IMR-90 (cell line): ENCODE results near the gene STON2. TPM values are rescaled to one million over a fixed set of nuclear protein-coding genes. Genes with fewer than 3 reads are reported as not detected.

Source experiments
- ATAC-seq: fragments of 200-7000 bp; cut with Tn5 transposase; 2 replicates; pipeline ENCODE4 v1.9.1; 2020; ENCODE audit warnings: low read depth, mild to moderate bottlenecking, moderate library complexity
- BruUV-seq: library from RNA; stranded (reverse); fragments of 400-500 nt; replicated peaks from 2 replicates; lab custom pipeline; 2021; lab: Mats Ljungman, UMichigan
- CTCF ChIA-PET: fragments of 300-600 bp; formaldehyde crosslinking; extraction: SDS; loops from one replicate; lab custom pipeline; 2021; ENCODE audit warnings: antibody characterized with exemption; lab: Yijun Ruan, JAX
- POLR2A ChIA-PET: fragments of 300-600 bp; sonication (Branson Sonifier 250); formaldehyde crosslinking; loops from one replicate; lab custom pipeline; 2022; ENCODE audit warnings: antibody characterized with exemption; ENCODE audit not compliant: unreplicated experiment; lab: Charles Lee
- DNase-seq: peaks from one replicate; pipeline ENCODE4 v3.0.0; 2013
- H2AFZ ChIP-seq: replicated peaks from 2 replicates; pipeline ENCODE3; 2013; ENCODE audit warnings: low read length, mild to moderate bottlenecking; ENCODE audit not compliant: poor library complexity
- H2AK5ac ChIP-seq: 2 replicates; pipeline ENCODE4 v1.6.1; 2013; ENCODE audit warnings: low read depth, low read length, inconsistent platforms
- H2AK9ac ChIP-seq: replicated peaks from 2 replicates; pipeline ENCODE3; 2013; ENCODE audit warnings: mild to moderate bottlenecking, low read depth, low read length, moderate library complexity; ENCODE audit not compliant: poor library complexity
- H2BK120ac ChIP-seq: 2 replicates; pipeline ENCODE4 v1.6.1; 2013; ENCODE audit warnings: low read depth, low read length, inconsistent platforms
- H2BK15ac ChIP-seq: 3 replicates; pipeline ENCODE4 v1.6.1; 2013; ENCODE audit warnings: low read depth, low read length, inconsistent platforms
- H2BK20ac ChIP-seq: 2 replicates; pipeline ENCODE4 v1.6.1; 2013; ENCODE audit warnings: low read depth, mild to moderate bottlenecking, inconsistent platforms, low read length, moderate library complexity
- H2BK5ac ChIP-seq: 2 replicates; pipeline ENCODE4 v1.6.1; 2013; ENCODE audit warnings: mild to moderate bottlenecking, low read depth, low read length, inconsistent platforms; ENCODE audit not compliant: poor library complexity, severe bottlenecking
- H3K14ac ChIP-seq: replicated peaks from 2 replicates; pipeline ENCODE4 v1.6.1; 2013; ENCODE audit warnings: low read depth, low read length, inconsistent platforms
- H3K18ac ChIP-seq: 2 replicates; pipeline ENCODE4 v1.6.1; 2013; ENCODE audit warnings: low read depth, low read length, control low read depth
- H3K23ac ChIP-seq: 2 replicates; pipeline ENCODE4 v1.6.1; 2013; ENCODE audit warnings: low read depth, low read length, inconsistent platforms
- H3K27ac ChIP-seq: 2 replicates; pipeline ENCODE4 v1.5.1; 2013; ENCODE audit warnings: mild to moderate bottlenecking, control low read depth, low read length; ENCODE audit not compliant: insufficient read depth
- H3K27me3 ChIP-seq: 2 replicates; pipeline ENCODE4 v1.6.1; 2013; ENCODE audit warnings: low read length; ENCODE audit not compliant: control insufficient read depth, insufficient read depth
- H3K36me3 ChIP-seq: 2 replicates; pipeline ENCODE4 v1.6.1; 2013; ENCODE audit warnings: low read length, mixed read lengths; ENCODE audit not compliant: control insufficient read depth, insufficient read depth
- H3K4ac ChIP-seq: 2 replicates; pipeline ENCODE4 v1.6.1; 2013; ENCODE audit warnings: low read depth, low read length, inconsistent platforms
- H3K4me1 ChIP-seq: 2 replicates; pipeline ENCODE4 v1.6.1; 2013; ENCODE audit warnings: low read length, mixed read lengths; ENCODE audit not compliant: control insufficient read depth, insufficient read depth
- H3K4me2 ChIP-seq: 2 replicates; pipeline ENCODE4 v1.6.1; 2013; ENCODE audit warnings: low read depth, mild to moderate bottlenecking, control low read depth, low read length, moderate library complexity
- H3K4me3 ChIP-seq: 2 replicates; pipeline ENCODE4 v1.5.1; 2013; ENCODE audit warnings: low read depth, mild to moderate bottlenecking, control low read depth, low read length, moderate library complexity; ENCODE audit not compliant: insufficient read depth
- H3K56ac ChIP-seq: 2 replicates; pipeline ENCODE4 v1.6.1; 2013; ENCODE audit warnings: low read length, inconsistent platforms; ENCODE audit not compliant: insufficient read depth; ENCODE audit errors: extremely low read depth
- H3K79me1 ChIP-seq, 2 experiments: 2 replicates each; pipeline ENCODE4 v1.6.1; 2013; ENCODE audit warnings: low read length in 2 of 2, inconsistent platforms in 1 of 2, low read depth in 1 of 2
- H3K9ac ChIP-seq: 2 replicates; pipeline ENCODE4 v1.6.1; 2013; ENCODE audit warnings: low read depth, low read length, control low read depth
- H3K9me1 ChIP-seq: 2 replicates; pipeline ENCODE4 v1.6.1; 2013; ENCODE audit warnings: low read length, inconsistent platforms; ENCODE audit not compliant: insufficient read depth
- H3K9me3 ChIP-seq: 2 replicates; pipeline ENCODE4 v1.6.1; 2013; ENCODE audit warnings: low read length; ENCODE audit not compliant: control insufficient read depth, insufficient read depth
- H4K20me1 ChIP-seq: 2 replicates; pipeline ENCODE4 v1.6.1; 2013; ENCODE audit warnings: low read length, inconsistent platforms; ENCODE audit not compliant: insufficient read depth
- H4K5ac ChIP-seq: 2 replicates; pipeline ENCODE4 v1.6.1; 2013; ENCODE audit warnings: mild to moderate bottlenecking, low read depth, low read length, control low read depth
- H4K8ac ChIP-seq, 2 experiments: 2 replicates each; pipeline ENCODE4 v1.6.1; 2013; ENCODE audit warnings: low read depth in 2 of 2, low read length in 2 of 2, control low read depth in 1 of 2, inconsistent platforms in 1 of 2
- H4K91ac ChIP-seq: 2 replicates; pipeline ENCODE4 v1.6.1; 2013; ENCODE audit warnings: low read depth, low read length, inconsistent platforms; ENCODE audit not compliant: insufficient read depth
- CHD1 ChIP-seq: IDR thresholded peaks from 2 replicates; pipeline ENCODE4 v1.6.1; 2012; ENCODE audit warnings: low read depth, low read length, improper control_type of control experiment
- CTCF ChIP-seq: conservative IDR thresholded peaks from 2 replicates; pipeline ENCODE4 v1.5.1; 2012; ENCODE audit warnings: mild to moderate bottlenecking, low read depth, low read length, improper control_type of control experiment
- FOS ChIP-seq: fragments of 150-350 bp; IDR thresholded peaks from 2 replicates; pipeline ENCODE4 v1.6.1; 2016; ENCODE audit warnings: low read depth, low read length
- MAFK ChIP-seq: IDR thresholded peaks from 2 replicates; pipeline ENCODE4 v1.6.1; 2012; ENCODE audit warnings: low read depth, low read length, improper control_type of control experiment
- MXI1 ChIP-seq: IDR thresholded peaks from 2 replicates; pipeline ENCODE4 v1.6.1; 2012; ENCODE audit warnings: low read depth, mild to moderate bottlenecking, low read length, moderate library complexity, borderline replicate concordance
- POLR2A ChIP-seq: IDR thresholded peaks from 2 replicates; pipeline ENCODE4 v1.6.1; 2012; ENCODE audit warnings: mild to moderate bottlenecking, low read depth, low read length
- WGBS, 2 experiments: methylation state at CpG; one replicate each; pipeline versions ENCODE4 v1.1.5 to v1.1.7; 2013; ENCODE audit warnings: missing lambda C conversion rate in 2 of 2; ENCODE audit not compliant: insufficient read length in 1 of 2; ENCODE audit errors: extremely low coverage in 2 of 2; 5-methylcytosine and 5-hydroxymethylcytosine counted together
- dilution Hi-C: fragments of 300-500 bp; cut with HindIII; formaldehyde crosslinking; loops from one replicate; pipeline ENCODE4 v1.14.3; 2018; ENCODE audit warnings: low sequenced_read_pairs; ENCODE audit not compliant: unreplicated experiment
- in situ Hi-C: fragments of 300-500 bp; cut with MboI; formaldehyde crosslinking; loops from 3 replicates; pipeline ENCODE4 v1.14.3; 2019; ENCODE audit warnings: low sequenced_read_pairs, inconsistent platforms, mixed read lengths
- intact Hi-C: fragments of 100-400 bp; cut with micrococcal nuclease; formaldehyde crosslinking; loops from 2 replicates; pipeline ENCODE4 v1.10.0; 2022
- polyA plus RNA-seq, 3 experiments: library from polyadenylated mRNA; depleted of rRNA; stranded (reverse); fragments of >200 nt; gene quantifications; 2 replicates each; pipeline ENCODE4 v1.2.3, GENCODE V29; 2012; ENCODE audit warnings: low replicate concordance in 1 of 3
- total RNA-seq: library from RNA; depleted of rRNA; stranded (reverse); fragments of >200 nt; gene quantifications from 2 replicates; pipeline ENCODE4 v1.2.3, GENCODE V29; 2012

The STON2 gene
- total and polyA plus RNA-seq, 2 of the 4 experiments (the other 2 are of a cell fraction): not detected

DNA sequence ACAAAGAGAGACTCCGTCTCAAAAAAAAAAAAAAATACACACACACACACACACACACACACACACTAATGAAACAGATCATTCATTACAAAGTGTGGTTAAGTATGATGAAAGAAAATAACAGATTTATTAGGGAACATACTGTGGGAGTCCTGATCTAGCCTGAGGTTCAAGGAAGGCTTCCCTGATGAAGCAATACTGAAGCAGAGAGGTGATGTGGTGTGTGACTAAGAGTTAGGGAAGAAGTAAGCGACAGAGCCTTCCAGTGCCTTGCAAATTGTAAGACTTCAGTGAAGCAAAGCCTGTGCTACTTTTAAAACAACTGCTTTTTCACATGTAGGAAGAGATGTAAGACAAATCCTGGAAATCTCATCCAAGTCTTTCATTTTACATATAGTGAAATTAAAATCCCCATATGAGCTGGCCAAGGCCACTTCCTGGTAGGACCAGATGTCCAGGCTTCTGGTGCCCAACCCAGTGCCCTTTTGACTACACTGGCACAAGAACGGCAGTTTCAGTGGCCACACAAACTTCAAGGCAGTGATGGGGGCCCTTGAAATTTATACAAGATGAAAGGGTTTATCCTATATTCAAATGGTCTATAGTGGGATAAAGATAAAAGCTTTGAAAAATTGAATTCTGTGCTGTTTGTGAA lies 86.2 kb downstream of the STON2 start:
- no peak overlapping the region for H4K91ac ChIP-seq
- H2BK15ac ChIP-seq: no peak overlapping the region
- no peak overlapping the region for H3K4me3 ChIP-seq
- H3K14ac ChIP-seq: no peak overlapping the region
- no peaks in the 10 kb centered on the region for H3K9me1 ChIP-seq
- H4K20me1 ChIP-seq: no peaks in the 10 kb centered on the region
- H3K18ac ChIP-seq: no peak overlapping the region
- H2AK5ac ChIP-seq: no peak overlapping the region
- H3K27ac ChIP-seq: no peak overlapping the region
- no peak overlapping the region for H2BK5ac ChIP-seq
- no peak overlapping the region for H4K8ac ChIP-seq
- TF ChIP-seq POLR2A: no peak
- TF ChIP-seq CTCF: no peak
- TF ChIP-seq MXI1: no peak
- TF ChIP-seq MAFK: no peak
- no peak for TF ChIP-seq CHD1
- no peak for TF ChIP-seq FOS
- H3K9ac ChIP-seq: no peak overlapping the region
- H3K79me1 ChIP-seq: no peaks in the 10 kb centered on the region
- no peaks in the 10 kb centered on the region for H3K36me3 ChIP-seq
- ChIA-PET CTCF (interaction anchor here (0.6 kb wide), 1 partner anchor 51 kb away, joined by 7 read pairs; no protein-coding TSS in a partner anchor), POLR2A (no interaction called here)
- H3K56ac ChIP-seq: no peak overlapping the region
- ATAC-seq (no peak), DNase-seq (no peak)
- WGBS, 2 experiments: no CpG with 5 or more reads among the region's 3 CpGs
- H3K23ac ChIP-seq: no peak overlapping the region
- no peak overlapping the region for H4K5ac ChIP-seq
- H2AFZ ChIP-seq: no peak overlapping the region
- no peak overlapping the region for H3K4me2 ChIP-seq
- H3K27me3 ChIP-seq: no peaks in the 10 kb centered on the region
- dilution Hi-C loops: no loop called here
- intact Hi-C loops: no loop called here
- H2BK120ac ChIP-seq: no peak overlapping the region
- no peaks in the 10 kb centered on the region for H3K4me1 ChIP-seq
- no TSS peak for BruUV-seq
- H2AK9ac ChIP-seq: no peak overlapping the region
- no peaks in the 10 kb centered on the region for H3K9me3 ChIP-seq
- H2BK20ac ChIP-seq: no peak overlapping the region
- in situ Hi-C loops: no loop called here
- H3K4ac ChIP-seq: no peak overlapping the region
